ENCODE data around the gene LZTS2. TPM values are rescaled to one million over a fixed set of nuclear protein-coding genes. Genes with fewer than 3 reads are reported as not detected.

The LZTS2 gene
- total RNA-seq, 1 experiment from 2014 or later: 49.1 TPM

DNA sequence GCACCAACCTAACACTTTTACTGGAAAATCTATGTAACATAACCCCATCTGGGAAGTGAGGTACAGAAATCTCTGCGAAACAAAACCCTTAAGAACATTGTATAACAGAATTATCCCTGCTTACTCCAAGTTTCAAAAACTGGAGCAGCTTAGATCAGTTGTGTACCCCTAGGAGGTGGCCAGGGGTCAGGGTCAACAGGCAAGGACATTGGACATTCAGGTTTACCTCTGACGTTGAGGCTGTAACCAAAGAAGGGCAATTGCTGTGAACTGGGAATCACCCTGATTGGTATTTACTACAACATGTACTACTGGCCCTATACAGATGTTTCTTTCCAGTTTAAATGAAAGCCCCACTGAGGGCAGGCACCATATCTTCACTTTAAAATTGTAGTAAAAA, 44.5 kb downstream of the LZTS2 start:
- no peak for DNase-seq (ENCODE audit: low spot score)
- BruUV-seq (replicated peaks): no TSS peak
- no peak for TF ChIP-seq EZH2 (IDR thresholded peaks at IDR 0.05; ENCODE audit: borderline replicate concordance, low read depth, low read length, poor library complexity, severe bottlenecking)
- TF ChIP-seq, protein P1, sequence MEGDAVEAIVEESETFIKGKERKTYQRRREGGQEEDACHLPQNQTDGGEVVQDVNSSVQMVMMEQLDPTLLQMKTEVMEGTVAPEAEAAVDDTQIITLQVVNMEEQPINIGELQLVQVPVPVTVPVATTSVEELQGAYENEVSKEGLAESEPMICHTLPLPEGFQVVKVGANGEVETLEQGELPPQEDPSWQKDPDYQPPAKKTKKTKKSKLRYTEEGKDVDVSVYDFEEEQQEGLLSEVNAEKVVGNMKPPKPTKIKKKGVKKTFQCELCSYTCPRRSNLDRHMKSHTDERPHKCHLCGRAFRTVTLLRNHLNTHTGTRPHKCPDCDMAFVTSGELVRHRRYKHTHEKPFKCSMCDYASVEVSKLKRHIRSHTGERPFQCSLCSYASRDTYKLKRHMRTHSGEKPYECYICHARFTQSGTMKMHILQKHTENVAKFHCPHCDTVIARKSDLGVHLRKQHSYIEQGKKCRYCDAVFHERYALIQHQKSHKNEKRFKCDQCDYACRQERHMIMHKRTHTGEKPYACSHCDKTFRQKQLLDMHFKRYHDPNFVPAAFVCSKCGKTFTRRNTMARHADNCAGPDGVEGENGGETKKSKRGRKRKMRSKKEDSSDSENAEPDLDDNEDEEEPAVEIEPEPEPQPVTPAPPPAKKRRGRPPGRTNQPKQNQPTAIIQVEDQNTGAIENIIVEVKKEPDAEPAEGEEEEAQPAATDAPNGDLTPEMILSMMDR (conservative IDR thresholded peaks at IDR 0.05; ENCODE audit: low read depth, low read length): no peak
- ChIA-PET POLR2A (ENCODE audit: low non-redundant PET) (no interaction called here), CTCF (interaction anchor here (1.8 to 3.5 kb wide), 2 partner anchors 15 to 98 kb away, joined by 6 to 20 read pairs; no protein-coding TSS in a partner anchor)
- Histone ChIP-seq H3K9me3 (ENCODE audit: low read depth, low read length, poor library complexity, severe bottlenecking) (no peaks in the 10 kb centered on the region), H3K4me1 (ENCODE audit: insufficient read depth, low read length, poor library complexity, severe bottlenecking) (peaks cover 37% of the 10 kb centered on the region), H3K27me3 (replicated peaks; ENCODE audit: insufficient read depth, low read depth, low read length, poor library complexity) (no peaks in the 10 kb centered on the region), H3K4me3 (ENCODE audit: low read depth, low read length, poor library complexity, severe bottlenecking) (no peak overlapping the region), H3K36me3 (ENCODE audit: insufficient read depth, low read length, poor library complexity, severe bottlenecking) (no peaks in the 10 kb centered on the region), H3K27ac (ENCODE audit: low read depth, low read length, poor library complexity, severe bottlenecking) (no peak overlapping the region)
- intact Hi-C loops (cut with micrococcal nuclease; ENCODE audit: unreplicated experiment): loop anchor here (5.0 kb wide), 1 partner anchor 98 kb away; no protein-coding TSS in a partner anchor

DNA sequence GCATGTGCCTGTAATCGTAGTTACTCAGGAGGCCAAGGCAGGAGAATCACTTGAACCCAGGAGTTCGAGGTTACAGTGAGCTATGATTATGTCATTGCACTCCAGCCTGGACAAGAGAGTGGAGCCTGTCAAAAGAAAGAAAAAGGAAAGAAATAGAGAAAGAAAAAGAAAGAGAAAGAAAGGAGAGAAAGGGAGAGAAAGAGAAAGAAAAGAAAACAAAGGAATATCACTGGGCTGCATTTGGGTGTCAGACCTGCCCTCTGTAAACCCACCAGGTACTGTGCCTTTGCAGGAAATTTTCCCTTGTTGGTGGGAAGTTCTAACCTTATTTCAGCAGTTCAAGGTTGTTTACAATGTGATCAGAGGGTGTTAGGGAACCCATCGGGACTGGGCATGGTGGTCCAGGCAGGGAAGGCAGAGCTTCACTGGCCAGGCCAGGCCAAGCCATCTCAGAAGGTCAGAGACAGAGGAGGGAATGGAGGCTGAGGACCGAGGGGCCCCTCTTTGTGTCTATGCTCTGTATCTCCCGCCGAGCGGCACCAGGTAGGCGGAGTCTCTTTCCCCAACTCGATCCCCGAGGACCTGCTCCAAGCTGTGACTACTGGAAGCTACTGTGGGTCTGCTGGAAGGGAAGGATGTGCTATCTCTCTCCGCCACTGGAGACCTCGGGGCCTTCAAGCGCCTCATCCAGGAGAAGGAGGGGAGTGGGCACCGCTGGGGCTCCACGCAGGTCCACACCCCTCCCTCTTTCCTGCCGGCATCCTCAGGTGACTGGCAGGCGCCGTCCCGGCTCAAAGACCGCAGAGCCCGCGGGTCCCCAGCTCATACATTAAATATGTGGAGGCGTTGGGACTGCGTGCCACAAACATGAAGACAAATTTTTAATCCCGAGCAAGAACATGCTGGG, 47.0 kb downstream of the LZTS2 start:
- POLR2A ChIA-PET (ENCODE audit: low non-redundant PET): no interaction called here
- Histone ChIP-seq H3K27me3 (replicated peaks; ENCODE audit: insufficient read depth, low read depth, low read length, poor library complexity) (no peaks in the 10 kb centered on the region), H3K9me3 (ENCODE audit: low read depth, low read length, poor library complexity, severe bottlenecking) (no peaks in the 10 kb centered on the region), H3K27ac (ENCODE audit: low read depth, low read length, poor library complexity, severe bottlenecking) (peak overlapping the region; percentile 4), H3K4me1 (ENCODE audit: insufficient read depth, low read length, poor library complexity, severe bottlenecking) (peaks cover 41% of the 10 kb centered on the region), H3K4me3 (ENCODE audit: low read depth, low read length, poor library complexity, severe bottlenecking) (peak overlapping the region; percentile 32), H3K36me3 (ENCODE audit: insufficient read depth, low read length, poor library complexity, severe bottlenecking) (no peaks in the 10 kb centered on the region)
- intact Hi-C loops (cut with micrococcal nuclease; ENCODE audit: unreplicated experiment): loop anchor here (2.0 kb wide), 1 partner anchor 20 kb away; no protein-coding TSS in a partner anchor
- CTCF ChIA-PET: interaction anchor here (0.5 to 1.6 kb wide), 4 partner anchors 13 to 95 kb away, joined by 3 to 11 read pairs (median 4); partner anchors contain the start of gene KAZALD1
- peak; percentile 73 for DNase-seq (ENCODE audit: low spot score)
- TF ChIP-seq, protein P1 (conservative IDR thresholded peaks at IDR 0.05; ENCODE audit: low read depth, low read length): 0 out of 2 replicates have a peak, but pooled peaks have one; percentile 15
- no peak for TF ChIP-seq EZH2 (IDR thresholded peaks at IDR 0.05; ENCODE audit: borderline replicate concordance, low read depth, low read length, poor library complexity, severe bottlenecking)
- BruUV-seq (replicated peaks): no TSS peak

DNA sequence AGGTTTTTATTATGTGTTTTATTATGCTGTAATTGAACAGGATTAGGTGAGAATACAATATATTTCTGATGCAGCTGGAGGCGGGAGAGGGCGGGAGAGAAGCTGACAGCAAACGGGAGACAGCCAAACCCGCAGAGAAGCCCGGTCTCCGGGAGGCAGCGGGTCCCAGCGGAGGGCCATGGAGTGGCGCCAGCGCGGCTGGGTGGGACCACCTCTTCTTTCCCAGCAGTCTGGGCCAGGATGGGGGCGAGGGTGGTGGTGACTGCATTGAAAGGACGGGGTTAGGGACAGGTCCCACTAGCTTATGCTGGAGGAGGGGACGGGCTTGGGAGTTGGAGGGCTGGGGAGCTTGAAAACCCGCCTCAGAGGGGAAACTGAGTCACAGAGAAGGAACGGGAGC, 47.7 kb downstream of the LZTS2 start:
- Histone ChIP-seq H3K36me3 (ENCODE audit: insufficient read depth, low read length, poor library complexity, severe bottlenecking) (no peaks in the 10 kb centered on the region), H3K9me3 (ENCODE audit: low read depth, low read length, poor library complexity, severe bottlenecking) (no peaks in the 10 kb centered on the region), H3K27ac (ENCODE audit: low read depth, low read length, poor library complexity, severe bottlenecking) (no peak overlapping the region), H3K4me1 (ENCODE audit: insufficient read depth, low read length, poor library complexity, severe bottlenecking) (peaks cover 34% of the 10 kb centered on the region), H3K4me3 (ENCODE audit: low read depth, low read length, poor library complexity, severe bottlenecking) (peak overlapping the region; percentile 32), H3K27me3 (replicated peaks; ENCODE audit: insufficient read depth, low read depth, low read length, poor library complexity) (no peaks in the 10 kb centered on the region)
- TF ChIP-seq EZH2 (IDR thresholded peaks at IDR 0.05; ENCODE audit: borderline replicate concordance, low read depth, low read length, poor library complexity, severe bottlenecking): no peak
- TF ChIP-seq, protein P1 (conservative IDR thresholded peaks at IDR 0.05; ENCODE audit: low read depth, low read length): no peak
- intact Hi-C loops (cut with micrococcal nuclease; ENCODE audit: unreplicated experiment): loop anchor here (2.0 kb wide), 1 partner anchor 20 kb away; no protein-coding TSS in a partner anchor
- ChIA-PET CTCF (interaction anchor here (0.9 to 1.6 kb wide), 3 partner anchors 12 to 95 kb away, joined by 3 to 5 read pairs (median 3); partner anchors contain the start of gene KAZALD1), POLR2A (ENCODE audit: low non-redundant PET) (no interaction called here)
- no peak for DNase-seq (ENCODE audit: low spot score)
- BruUV-seq (replicated peaks): no TSS peak
